Activated naive CD8-positive, alpha-beta T cell treated with anti-CD3 and anti-CD28 coated beads, Interleukin-2, amount 10 ng/mL, durations not matched to agents 7 days and 5 days (primary cell): ENCODE data around the gene F13A1. TPM values are rescaled to one million over a fixed set of nuclear protein-coding genes. Genes with fewer than 3 reads are reported as not detected.

ENCODE experiments used
- ATAC-seq: fragments of 150-1000 bp; cut with Tn5 transposase; one replicate; pipeline ENCODE4 v1.10.0; 2021; ENCODE audit warnings: low read depth, moderate library complexity
- POLR2A ChIA-PET: fragments of 350-600 bp; sonication (Branson Sonifier 250); formaldehyde crosslinking; loops from one replicate; lab custom pipeline; 2021; ENCODE audit warnings: antibody characterized with exemption; lab: Charles Lee
- DNase-seq: peaks from one replicate; pipeline ENCODE4 v3.0.0; 2021
- H3K27ac Mint-ChIP-seq: one replicate; pipeline ENCODE4 v1.8.0; 2022; ENCODE audit warnings: mild to moderate bottlenecking, mixed read lengths
- H3K27me3 Mint-ChIP-seq: one replicate; pipeline ENCODE4 v1.8.0; 2022; ENCODE audit warnings: mild to moderate bottlenecking, moderate library complexity, mixed read lengths
- H3K36me3 Mint-ChIP-seq: one replicate; pipeline ENCODE4 v1.8.0; 2021; ENCODE audit warnings: mild to moderate bottlenecking, mixed read lengths
- H3K4me1 Mint-ChIP-seq: one replicate; pipeline ENCODE4 v1.8.0; 2021; ENCODE audit warnings: mixed read lengths
- H3K4me3 Mint-ChIP-seq: one replicate; pipeline ENCODE4 v1.8.0; 2022; ENCODE audit warnings: mild to moderate bottlenecking, moderate library complexity, mixed read lengths
- H3K9me3 Mint-ChIP-seq: one replicate; pipeline ENCODE4 v1.8.0; 2021; ENCODE audit warnings: mixed read lengths
- total RNA-seq, 2 experiments: library from RNA; stranded (reverse); gene quantifications; one replicate each; pipeline ENCODE4 v1.2.3, GENCODE V29; 2021

Gene F13A1
- total RNA-seq, 2 experiments from 2014 or later: 0.25 to 0.34 TPM

- no peaks in the 10 kb centered on the region for H3K4me1 Mint-ChIP-seq
- DNase-seq (no peak), ATAC-seq (no peak)
- POLR2A ChIA-PET: no interaction called here
- no peak overlapping the region for H3K27ac Mint-ChIP-seq
- H3K36me3 Mint-ChIP-seq: no peaks in the 10 kb centered on the region
- H3K9me3 Mint-ChIP-seq: no peaks in the 10 kb centered on the region
- no peak overlapping the region for H3K4me3 Mint-ChIP-seq
- H3K27me3 Mint-ChIP-seq: peaks cover 40% of the 10 kb centered on the region
These were observed 73.9 kb downstream of the F13A1 start for GRCh38 chr6:6246544-6246943.

DNA sequence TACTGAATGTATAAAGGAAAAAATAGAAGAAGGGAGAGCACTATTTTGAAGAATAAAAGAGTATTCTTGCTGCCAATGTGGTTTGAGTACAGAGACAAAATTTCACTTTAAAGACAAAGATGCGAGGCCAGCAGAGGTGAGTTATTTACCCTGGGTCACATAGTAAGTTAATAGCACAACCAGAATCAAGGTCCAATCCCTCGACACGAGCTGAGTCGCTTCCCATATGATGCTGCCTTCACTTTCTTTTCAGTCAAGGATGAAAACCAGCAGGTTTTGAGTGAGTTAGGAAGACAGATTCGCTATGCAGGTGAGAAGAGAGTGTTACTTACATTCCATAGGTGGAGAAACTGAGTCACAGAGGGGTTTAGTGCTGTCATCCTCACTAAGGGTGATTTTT lies 75.8 kb downstream of the F13A1 start:
- Mint-ChIP-seq H3K4me3 (no peak overlapping the region), H3K9me3 (no peaks in the 10 kb centered on the region), H3K4me1 (no peaks in the 10 kb centered on the region), H3K27me3 (peaks cover 27% of the 10 kb centered on the region), H3K36me3 (no peaks in the 10 kb centered on the region), H3K27ac (no peak overlapping the region)
- DNase-seq (no peak), ATAC-seq (no peak)
- POLR2A ChIA-PET: no interaction called here

DNA sequence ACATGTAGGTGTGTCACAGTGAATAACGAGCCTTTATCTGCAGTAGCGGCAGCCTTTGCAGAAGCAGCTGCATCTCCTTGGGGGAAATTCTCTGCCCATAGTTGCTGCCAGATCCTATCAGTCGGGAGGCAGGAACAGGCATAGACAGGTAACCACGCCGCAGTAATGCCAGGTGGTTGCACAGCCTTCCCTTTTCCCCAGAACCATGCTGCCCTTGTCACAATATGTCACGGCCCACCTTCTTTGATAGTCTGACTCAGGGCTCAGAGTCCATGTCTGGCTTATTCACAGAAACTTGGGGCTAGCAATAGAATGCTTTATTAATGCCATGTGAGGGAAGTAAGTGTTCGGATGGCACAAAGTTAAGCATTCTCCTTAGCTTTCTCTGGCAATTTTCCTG lies 76.6 kb downstream of the F13A1 start:
- ATAC-seq (no peak), DNase-seq (no peak)
- peaks cover 24% of the 10 kb centered on the region for H3K27me3 Mint-ChIP-seq
- no peaks in the 10 kb centered on the region for H3K4me1 Mint-ChIP-seq
- no peaks in the 10 kb centered on the region for H3K9me3 Mint-ChIP-seq
- H3K4me3 Mint-ChIP-seq: no peak overlapping the region
- no peaks in the 10 kb centered on the region for H3K36me3 Mint-ChIP-seq
- POLR2A ChIA-PET: interaction anchor here (0.6 kb wide), 1 partner anchor 18 kb away, joined by 3 read pairs; no protein-coding TSS in a partner anchor
- no peak overlapping the region for H3K27ac Mint-ChIP-seq

DNA sequence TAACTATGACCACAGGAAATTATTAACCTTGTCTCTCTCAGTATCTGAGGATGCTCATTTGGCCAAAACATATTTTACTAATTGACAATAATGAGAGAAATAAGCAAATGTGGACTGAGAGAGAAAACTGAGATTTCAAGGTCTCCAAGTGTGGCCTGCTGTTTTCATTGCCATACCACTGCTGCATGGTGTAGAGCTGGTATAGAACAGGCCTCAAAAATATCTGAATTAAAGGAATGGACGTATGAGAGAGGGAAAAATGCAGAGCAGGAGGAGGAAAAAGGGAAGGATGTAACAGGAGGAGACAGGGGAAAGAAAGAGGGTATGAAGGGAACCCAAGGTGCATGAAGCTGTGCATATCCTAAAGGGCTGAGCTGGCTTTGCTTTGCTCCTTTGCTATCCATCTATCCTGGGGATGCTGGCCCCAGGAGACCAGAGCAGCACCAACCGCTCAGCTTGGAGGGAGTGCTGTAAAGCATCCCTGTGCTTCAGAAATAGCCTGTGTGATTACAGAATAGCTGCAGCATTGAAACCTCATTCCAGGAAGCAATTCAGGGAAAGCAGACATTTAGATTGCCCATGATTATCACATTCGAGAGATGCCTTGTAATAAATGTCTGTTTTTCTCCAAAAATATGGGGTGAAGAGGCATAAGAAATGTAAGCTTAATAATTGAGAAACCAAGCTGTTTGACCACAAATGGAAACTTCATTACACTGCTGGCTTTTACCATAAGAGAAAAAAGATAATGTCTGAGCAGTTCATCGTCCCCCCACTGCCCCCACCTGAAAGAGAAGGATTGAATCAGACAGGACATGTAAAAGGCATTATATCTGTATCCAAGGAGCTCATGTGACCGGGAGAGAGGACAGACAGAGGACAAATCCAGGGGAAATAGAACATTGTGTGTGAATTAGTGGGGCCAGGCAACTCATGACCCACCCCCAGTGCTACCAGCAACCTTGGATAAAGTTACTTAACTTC lies 80.6 kb downstream of the F13A1 start:
- ATAC-seq: no peak
- POLR2A ChIA-PET: no interaction called here
- Mint-ChIP-seq H3K9me3 (no peaks in the 10 kb centered on the region), H3K27ac (no peak overlapping the region), H3K4me3 (no peak overlapping the region), H3K27me3 (peaks cover 16% of the 10 kb centered on the region), H3K4me1 (no peaks in the 10 kb centered on the region), H3K36me3 (no peaks in the 10 kb centered on the region)
- DNase-seq: no peak

GRCh38 chr6:6236730-6237469 lies 83.6 kb downstream of the F13A1 start:
- Mint-ChIP-seq H3K4me1 (no peaks in the 10 kb centered on the region), H3K27ac (no peak overlapping the region), H3K4me3 (no peak overlapping the region), H3K9me3 (no peaks in the 10 kb centered on the region), H3K27me3 (peaks cover 32% of the 10 kb centered on the region), H3K36me3 (no peaks in the 10 kb centered on the region)
- POLR2A ChIA-PET: no interaction called here
- DNase-seq (no peak), ATAC-seq (no peak)

GRCh38 chr6:6235786-6236185 lies 84.7 kb downstream of the F13A1 start:
- POLR2A ChIA-PET: no interaction called here

DNA sequence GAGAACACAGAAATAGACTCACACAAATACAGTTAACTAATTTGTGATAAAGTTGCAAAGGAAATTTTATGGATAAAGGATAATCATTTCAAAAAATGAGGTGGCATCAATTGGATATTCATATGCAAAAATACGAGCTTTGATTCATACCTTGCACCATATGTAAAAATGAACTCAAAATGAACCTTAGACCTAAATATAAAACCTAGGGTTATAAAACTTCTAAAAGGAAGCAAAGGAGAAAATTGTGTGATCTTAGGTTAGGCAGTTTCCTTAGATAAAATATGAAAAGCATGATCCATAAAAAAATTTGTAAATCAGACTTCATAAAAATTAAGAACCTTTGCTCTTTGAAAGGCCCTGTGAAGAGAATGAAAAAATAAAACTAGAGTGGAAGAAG lies 85.5 kb downstream of the F13A1 start:
- POLR2A ChIA-PET: no interaction called here
- no peak overlapping the region for H3K27ac Mint-ChIP-seq
- DNase-seq (no peak), ATAC-seq (no peak)
- H3K4me1 Mint-ChIP-seq: no peaks in the 10 kb centered on the region
- H3K4me3 Mint-ChIP-seq: no peak overlapping the region
- peaks cover 36% of the 10 kb centered on the region for H3K27me3 Mint-ChIP-seq
- no peaks in the 10 kb centered on the region for H3K36me3 Mint-ChIP-seq
- H3K9me3 Mint-ChIP-seq: no peaks in the 10 kb centered on the region

More at GRCh38 chr6:6235786-6236185, 84.7 kb downstream of the F13A1 start:
- DNase-seq (no peak), ATAC-seq (no peak)
- no peaks in the 10 kb centered on the region for H3K9me3 Mint-ChIP-seq
- H3K27me3 Mint-ChIP-seq: peaks cover 36% of the 10 kb centered on the region
- no peaks in the 10 kb centered on the region for H3K4me1 Mint-ChIP-seq
- H3K4me3 Mint-ChIP-seq: no peak overlapping the region
- no peak overlapping the region for H3K27ac Mint-ChIP-seq
- H3K36me3 Mint-ChIP-seq: no peaks in the 10 kb centered on the region

GRCh38 chr6:6230286-6230685 lies 90.2 kb downstream of the F13A1 start:
- Mint-ChIP-seq H3K9me3 (no peaks in the 10 kb centered on the region), H3K27me3 (peaks cover 35% of the 10 kb centered on the region), H3K4me3 (no peak overlapping the region), H3K4me1 (no peaks in the 10 kb centered on the region), H3K36me3 (no peaks in the 10 kb centered on the region), H3K27ac (no peak overlapping the region)
- no peak for ATAC-seq
- POLR2A ChIA-PET: no interaction called here
- no peak for DNase-seq

- Mint-ChIP-seq H3K9me3 (peaks cover 1% of the 10 kb centered on the region), H3K27ac (no peak overlapping the region), H3K27me3 (peaks cover 25% of the 10 kb centered on the region), H3K36me3 (no peaks in the 10 kb centered on the region), H3K4me3 (no peak overlapping the region), H3K4me1 (no peaks in the 10 kb centered on the region)
- DNase-seq (no peak), ATAC-seq (no peak)
- POLR2A ChIA-PET: no interaction called here
These were observed 92.6 kb downstream of the F13A1 start for GRCh38 chr6:6227896-6228295.

GRCh38 chr6:6225885-6226529 lies 94.5 kb downstream of the F13A1 start:
- Mint-ChIP-seq H3K4me3 (no peak overlapping the region), H3K27ac (no peak overlapping the region), H3K9me3 (peaks cover 1% of the 10 kb centered on the region), H3K4me1 (no peaks in the 10 kb centered on the region), H3K36me3 (no peaks in the 10 kb centered on the region), H3K27me3 (peaks cover 20% of the 10 kb centered on the region)
- POLR2A ChIA-PET: no interaction called here
- ATAC-seq: no peak
- DNase-seq: no peak

DNA sequence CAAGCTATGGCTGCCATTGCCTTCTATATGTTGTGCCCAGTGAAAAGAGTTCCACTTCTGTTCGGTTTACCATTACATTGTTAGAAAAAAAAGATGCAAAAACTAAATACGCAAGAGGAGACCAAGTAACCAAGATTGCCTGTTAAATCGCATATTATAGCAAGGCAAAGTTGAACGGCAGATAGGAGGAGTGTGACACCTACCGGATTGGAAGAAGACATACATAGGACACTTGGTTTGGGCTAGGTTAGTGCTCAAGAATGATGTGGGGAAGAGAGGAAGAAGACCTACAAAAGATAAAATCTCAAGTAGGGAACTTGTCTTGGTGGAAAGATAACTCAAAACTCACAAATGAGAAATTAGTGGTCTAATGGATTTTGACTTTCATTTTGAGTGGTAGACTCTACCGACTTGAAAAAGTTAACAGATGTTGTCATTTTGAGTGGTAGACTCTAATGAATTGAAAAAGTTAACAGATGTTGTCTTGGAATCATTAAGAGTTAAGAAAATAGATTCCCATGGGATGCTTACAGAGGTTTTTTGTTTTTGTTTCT lies 95.5 kb downstream of the F13A1 start:
- POLR2A ChIA-PET: no interaction called here
- Mint-ChIP-seq H3K9me3 (peaks cover 1% of the 10 kb centered on the region), H3K27ac (no peak overlapping the region), H3K4me1 (no peaks in the 10 kb centered on the region), H3K36me3 (no peaks in the 10 kb centered on the region), H3K4me3 (no peak overlapping the region), H3K27me3 (peaks cover 20% of the 10 kb centered on the region)
- DNase-seq (no peak), ATAC-seq (no peak)

DNA sequence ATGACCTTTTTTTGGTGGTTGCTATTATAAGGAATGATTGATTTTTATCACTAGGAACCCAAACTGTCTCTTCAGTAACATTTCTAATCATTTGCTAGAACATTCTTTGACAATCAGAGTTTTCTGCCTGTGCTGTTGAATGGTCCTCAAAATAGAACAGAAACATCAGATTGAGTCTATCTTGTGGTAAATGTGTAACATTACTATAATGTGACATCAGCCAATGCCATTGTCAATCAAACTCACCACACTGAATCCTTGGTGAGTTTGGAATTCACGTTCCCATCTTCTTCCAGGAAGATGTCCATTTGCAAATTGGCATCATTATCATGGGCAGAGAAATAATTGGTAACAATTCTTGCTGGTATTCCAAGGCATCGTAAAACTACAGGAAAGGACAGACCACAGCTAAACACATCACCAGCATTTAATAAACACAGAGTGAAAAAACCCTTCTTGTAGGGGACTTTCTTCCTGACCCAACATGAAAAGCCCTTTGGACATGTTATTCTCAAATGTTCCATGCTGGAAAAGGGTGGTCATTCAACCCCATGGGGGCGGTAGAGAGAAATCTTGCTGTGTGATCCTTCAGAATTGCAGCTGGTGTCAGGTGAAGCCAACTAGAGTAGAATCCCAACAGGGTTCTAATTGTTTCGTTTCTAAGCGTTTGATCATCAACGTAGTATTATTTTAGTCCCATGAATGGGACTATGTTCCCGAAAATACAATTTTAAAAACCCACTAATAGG lies 98.5 kb downstream of the F13A1 start:
- H3K4me3 Mint-ChIP-seq: no peak overlapping the region
- H3K27ac Mint-ChIP-seq: no peak overlapping the region
- peaks cover 1% of the 10 kb centered on the region for H3K9me3 Mint-ChIP-seq
- no peak for ATAC-seq
- peaks cover 14% of the 10 kb centered on the region for H3K27me3 Mint-ChIP-seq
- POLR2A ChIA-PET: no interaction called here
- H3K36me3 Mint-ChIP-seq: no peaks in the 10 kb centered on the region
- no peaks in the 10 kb centered on the region for H3K4me1 Mint-ChIP-seq
- no peak for DNase-seq

- no peaks in the 10 kb centered on the region for H3K4me1 Mint-ChIP-seq
- POLR2A ChIA-PET: no interaction called here
- no peak overlapping the region for H3K27ac Mint-ChIP-seq
- DNase-seq (no peak), ATAC-seq (no peak)
- H3K27me3 Mint-ChIP-seq: peaks cover 14% of the 10 kb centered on the region
- no peaks in the 10 kb centered on the region for H3K36me3 Mint-ChIP-seq
- no peak overlapping the region for H3K4me3 Mint-ChIP-seq
- H3K9me3 Mint-ChIP-seq: peaks cover 1% of the 10 kb centered on the region
These were observed 99.7 kb downstream of the F13A1 start for GRCh38 chr6:6220718-6221117.
